Loucy (cell line): ENCODE data around the gene LSM7.

Source experiments
- H2AFZ ChIP-seq: fragments of 200-600 bp; sonication (generic); 2 replicates; pipeline ENCODE4 v1.6.0; 2016; ENCODE audit warnings: antibody characterized with exemption, mild to moderate bottlenecking, low read length, moderate library complexity
- H3F3A ChIP-seq: fragments of 200-600 bp; 2 replicates; pipeline ENCODE4 v1.6.0; 2016; ENCODE audit warnings: antibody characterized with exemption, low read depth, mild to moderate bottlenecking
- H3K27me3 ChIP-seq: fragments of 200-600 bp; sonication (generic); 2 replicates; pipeline ENCODE4 v1.6.1; 2014; ENCODE audit warnings: low read length, mild to moderate bottlenecking; ENCODE audit not compliant: insufficient read depth, poor library complexity, severe bottlenecking
- H3K36me3 ChIP-seq: fragments of 200-600 bp; sonication (generic); 2 replicates; pipeline ENCODE4 v1.6.1; 2016; ENCODE audit warnings: low read length; ENCODE audit not compliant: insufficient read depth
- H3K4me1 ChIP-seq: fragments of 200-600 bp; sonication (generic); 2 replicates; pipeline ENCODE4 v1.5.1; 2014; ENCODE audit warnings: low read length, mild to moderate bottlenecking; ENCODE audit not compliant: insufficient read depth, poor library complexity, severe bottlenecking
- H3K4me2 ChIP-seq: fragments of 200-600 bp; sonication (generic); 2 replicates; pipeline ENCODE4 v1.6.0; 2014; ENCODE audit warnings: antibody characterized with exemption, low read length, low read depth, mild to moderate bottlenecking; ENCODE audit not compliant: poor library complexity, severe bottlenecking
- H3K4me3 ChIP-seq: fragments of 200-600 bp; sonication (generic); 2 replicates; pipeline ENCODE4 v1.5.1; 2014; ENCODE audit warnings: low read length, mild to moderate bottlenecking, mixed read lengths; ENCODE audit not compliant: poor library complexity, severe bottlenecking
- H3K79me2 ChIP-seq: fragments of 200-600 bp; sonication (generic); 2 replicates; pipeline ENCODE4 v1.6.1; 2014; ENCODE audit warnings: low read length; ENCODE audit not compliant: insufficient read depth
- H3K9ac ChIP-seq: fragments of 200-600 bp; sonication (generic); 2 replicates; pipeline ENCODE4 v1.6.0; 2014; ENCODE audit warnings: mild to moderate bottlenecking, low read depth, low read length, moderate library complexity; ENCODE audit not compliant: poor library complexity, severe bottlenecking
- H3K9me2 ChIP-seq: fragments of 200-600 bp; sonication (generic); replicated peaks from 2 replicates; pipeline ENCODE4 v1.6.1; 2016; ENCODE audit warnings: low read depth, low read length, mixed read lengths
- H3K9me3 ChIP-seq: fragments of 200-600 bp; sonication (generic); 2 replicates; pipeline ENCODE4 v1.6.1; 2014; ENCODE audit warnings: mild to moderate bottlenecking, antibody characterized with exemption, low read length, low read depth; ENCODE audit not compliant: insufficient read depth
- H4K20me1 ChIP-seq: fragments of 200-600 bp; sonication (generic); 2 replicates; pipeline ENCODE4 v1.6.0; 2014; ENCODE audit warnings: antibody characterized with exemption, low read length, mild to moderate bottlenecking; ENCODE audit not compliant: insufficient read depth, poor library complexity, severe bottlenecking
- EZH2phosphoT487 ChIP-seq: fragments of 200-600 bp; IDR thresholded peaks from 2 replicates; pipeline ENCODE4 v1.6.1; 2018; ENCODE audit warnings: antibody characterized with exemption, mild to moderate bottlenecking, moderate library complexity, borderline replicate concordance
- TF ChIP-seq, protein P1 (sequence below): fragments of 200-600 bp; sonication (generic); conservative IDR thresholded peaks from 2 replicates; pipeline ENCODE4 v1.5.1; 2014; ENCODE audit warnings: mild to moderate bottlenecking, antibody characterized with exemption, low read length

The LSM7 gene

DNA sequence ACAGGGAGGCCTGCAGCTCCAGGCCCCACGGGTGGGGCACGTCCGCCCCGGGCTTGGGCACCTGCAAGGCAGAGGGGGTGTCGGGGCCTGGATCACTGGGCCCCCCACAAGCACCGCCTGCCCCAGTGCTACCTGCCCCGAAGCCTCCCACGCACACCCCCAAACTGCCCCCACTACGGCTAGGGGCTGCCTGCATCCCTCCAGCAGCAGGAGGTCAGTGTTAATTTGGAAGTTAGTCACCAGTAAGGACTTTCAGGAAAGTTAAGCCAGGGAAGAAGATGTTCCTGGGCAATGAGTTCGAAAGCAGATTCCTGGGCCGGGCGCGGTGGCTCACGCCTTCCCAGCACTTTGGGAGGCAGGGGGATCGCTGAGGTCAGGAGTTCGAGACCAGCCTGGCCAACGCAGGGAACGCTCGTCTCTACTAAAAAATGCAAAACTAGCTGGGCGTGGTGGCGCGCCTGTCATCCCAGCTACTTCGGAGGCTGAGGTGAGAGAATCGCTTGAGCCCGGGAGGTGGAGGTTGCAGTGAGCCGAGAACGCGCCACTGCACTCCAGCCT is 51.9 kb downstream of the LSM7 start:
- Histone ChIP-seq H4K20me1 (peaks cover 31% of the 10 kb centered on the region), H3K4me2 (no peak overlapping the region), H3K9me3 (no peaks in the 10 kb centered on the region), H3K79me2 (peaks cover 41% of the 10 kb centered on the region), H3K36me3 (peaks cover 18% of the 10 kb centered on the region; the same call in 1 of the 2 replicates), H3F3A (peaks cover 18% of the 10 kb centered on the region), H3K9me2 (no peaks in the 10 kb centered on the region), H3K27me3 (no peaks in the 10 kb centered on the region), H2AFZ (no peak overlapping the region), H3K4me1 (peaks cover 17% of the 10 kb centered on the region), H3K9ac (no peak overlapping the region), H3K4me3 (no peak overlapping the region)
- TF ChIP-seq, protein P1, sequence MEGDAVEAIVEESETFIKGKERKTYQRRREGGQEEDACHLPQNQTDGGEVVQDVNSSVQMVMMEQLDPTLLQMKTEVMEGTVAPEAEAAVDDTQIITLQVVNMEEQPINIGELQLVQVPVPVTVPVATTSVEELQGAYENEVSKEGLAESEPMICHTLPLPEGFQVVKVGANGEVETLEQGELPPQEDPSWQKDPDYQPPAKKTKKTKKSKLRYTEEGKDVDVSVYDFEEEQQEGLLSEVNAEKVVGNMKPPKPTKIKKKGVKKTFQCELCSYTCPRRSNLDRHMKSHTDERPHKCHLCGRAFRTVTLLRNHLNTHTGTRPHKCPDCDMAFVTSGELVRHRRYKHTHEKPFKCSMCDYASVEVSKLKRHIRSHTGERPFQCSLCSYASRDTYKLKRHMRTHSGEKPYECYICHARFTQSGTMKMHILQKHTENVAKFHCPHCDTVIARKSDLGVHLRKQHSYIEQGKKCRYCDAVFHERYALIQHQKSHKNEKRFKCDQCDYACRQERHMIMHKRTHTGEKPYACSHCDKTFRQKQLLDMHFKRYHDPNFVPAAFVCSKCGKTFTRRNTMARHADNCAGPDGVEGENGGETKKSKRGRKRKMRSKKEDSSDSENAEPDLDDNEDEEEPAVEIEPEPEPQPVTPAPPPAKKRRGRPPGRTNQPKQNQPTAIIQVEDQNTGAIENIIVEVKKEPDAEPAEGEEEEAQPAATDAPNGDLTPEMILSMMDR: no peak
- no peak for TF ChIP-seq EZH2phosphoT487

DNA sequence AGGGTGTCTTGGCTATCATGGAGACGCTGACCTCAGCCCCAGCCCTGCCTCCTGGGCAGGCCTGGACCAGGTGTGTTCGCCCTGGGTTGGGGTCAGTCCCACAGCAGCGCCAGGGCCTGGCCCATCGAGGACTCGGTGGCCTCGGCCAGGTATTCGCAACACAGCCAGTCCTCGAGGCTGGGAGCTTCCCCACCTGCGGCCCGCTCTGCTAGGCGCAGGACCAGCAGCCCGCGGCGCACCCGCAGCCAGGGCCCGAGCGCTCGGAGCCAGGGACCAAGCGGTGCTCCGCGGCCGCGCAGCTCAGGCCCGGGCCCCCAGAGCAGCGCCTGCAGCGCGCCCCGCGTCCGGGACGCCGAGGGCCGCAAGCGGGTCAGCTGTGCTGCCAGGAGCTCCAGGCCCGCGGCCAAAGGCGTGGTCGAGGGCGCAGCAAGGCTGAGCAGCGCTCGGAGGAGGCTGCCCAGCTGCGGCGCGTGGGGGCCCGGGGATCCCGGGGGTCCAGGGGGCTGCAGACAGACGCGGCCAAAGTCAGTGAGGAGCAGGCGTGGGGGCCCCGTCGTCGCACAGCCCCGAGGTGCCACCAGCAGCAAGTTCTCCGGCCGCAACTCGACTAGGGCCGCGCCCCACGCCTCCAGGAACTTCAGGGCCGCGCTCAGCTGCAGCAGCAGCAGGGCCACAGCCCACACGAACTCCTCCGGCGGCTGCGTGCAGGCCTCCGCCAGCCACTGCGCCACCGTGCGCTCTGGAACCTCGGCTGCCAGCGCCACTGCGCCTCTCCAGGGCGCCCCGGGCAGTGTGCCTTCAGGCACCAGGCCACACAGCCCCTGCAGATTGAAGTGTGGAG is 52.6 kb downstream of the LSM7 start:
- Histone ChIP-seq H3K27me3 (no peaks in the 10 kb centered on the region), H3K79me2 (peaks cover 48% of the 10 kb centered on the region), H3K9me3 (no peaks in the 10 kb centered on the region), H3K9ac (no peak overlapping the region), H3K36me3 (peaks cover 19% of the 10 kb centered on the region; the same call in 1 of the 2 replicates), H3K9me2 (no peaks in the 10 kb centered on the region), H3F3A (peaks cover 18% of the 10 kb centered on the region), H4K20me1 (peaks cover 38% of the 10 kb centered on the region), H3K4me2 (no peak overlapping the region), H3K4me3 (no peak overlapping the region), H2AFZ (no peak overlapping the region), H3K4me1 (peaks cover 24% of the 10 kb centered on the region)
- TF ChIP-seq, protein P1: no peak
- TF ChIP-seq EZH2phosphoT487: no peak

DNA sequence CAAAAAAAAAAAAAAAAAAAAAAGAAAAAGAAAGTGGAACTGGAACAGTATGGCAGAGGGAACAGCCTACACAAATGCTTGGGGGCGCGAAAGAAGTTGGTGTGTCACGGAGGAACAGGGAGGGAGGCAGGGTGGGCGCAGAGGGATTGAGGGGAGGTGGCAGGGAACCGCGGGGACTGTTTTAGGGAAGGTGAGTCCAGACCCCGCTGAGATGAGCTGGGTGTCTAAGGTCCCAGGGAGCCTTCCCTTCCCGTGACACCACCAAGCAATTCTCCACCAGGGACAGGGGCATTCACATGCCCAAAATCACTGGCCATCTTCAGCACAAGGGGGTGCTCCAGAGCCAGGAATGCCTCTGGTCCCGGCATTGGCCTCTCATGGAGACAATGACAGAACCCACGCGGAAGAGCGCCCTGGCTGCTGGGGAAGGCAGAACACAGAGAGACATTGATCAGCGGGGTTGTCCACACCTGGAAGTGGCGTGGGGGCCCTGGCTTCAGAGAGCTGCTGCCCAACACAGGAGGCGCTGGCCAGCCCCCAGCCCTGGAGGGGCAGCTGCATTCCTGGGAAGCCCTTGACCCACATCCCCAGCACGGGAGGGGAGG is 53.4 kb downstream of the LSM7 start:
- H3K9me3 ChIP-seq: no peaks in the 10 kb centered on the region
- no peak overlapping the region for H2AFZ ChIP-seq
- H3K9me2 ChIP-seq: no peaks in the 10 kb centered on the region
- H3K79me2 ChIP-seq: peaks cover 56% of the 10 kb centered on the region
- H3K4me3 ChIP-seq: no peak overlapping the region
- peaks cover 19% of the 10 kb centered on the region; the same call in 1 of the 2 replicates for H3K36me3 ChIP-seq
- H3K27me3 ChIP-seq: peaks cover 6% of the 10 kb centered on the region
- peaks cover 45% of the 10 kb centered on the region for H4K20me1 ChIP-seq
- peaks cover 24% of the 10 kb centered on the region for H3K4me1 ChIP-seq
- H3F3A ChIP-seq: peaks cover 18% of the 10 kb centered on the region
- no peak overlapping the region for H3K4me2 ChIP-seq
- H3K9ac ChIP-seq: no peak overlapping the region
- TF ChIP-seq, protein P1: peak; percentile 69
- no peak for TF ChIP-seq EZH2phosphoT487
